Vagina (tissue), 2 donors: ENCODE data around the gene BTBD6. TPM values are rescaled to one million over a fixed set of nuclear protein-coding genes. Genes with fewer than 3 reads are reported as not detected.

ENCODE experiments used
- DNase-seq, 2 donors: peaks; one replicate each; pipeline ENCODE4 v3.0.0-alpha.2; 2017; ENCODE audit errors: extremely low spot score in 2 of 2
- H3K27ac ChIP-seq: fragments of 200-600 bp; sonication (generic); one replicate; pipeline ENCODE4 v1.5.1; 2019
- H3K27me3 ChIP-seq: fragments of 200-600 bp; sonication (generic); one replicate; pipeline ENCODE4 v1.5.1; 2019
- H3K36me3 ChIP-seq, 2 donors: fragments of 200-600 bp; sonication (generic); one replicate each; pipeline ENCODE4 v1.5.1; 2017 to 2019
- H3K4me1 ChIP-seq: fragments of 200-600 bp; sonication (generic); one replicate; pipeline ENCODE4 v1.5.1; 2019
- H3K4me3 ChIP-seq, 2 donors: fragments of 200-600 bp; sonication (generic); 1 replicate in 1 of 2; 2 replicates in 1 of 2; pipeline ENCODE4 v1.5.1; 2016 to 2019
- H3K9me3 ChIP-seq: fragments of 200-600 bp; sonication (generic); one replicate; pipeline ENCODE4 v1.5.1; 2019
- POLR2A ChIP-seq, 2 donors: fragments of 450-650 bp; IDR thresholded peaks; one replicate each; pipeline ENCODE4 v1.6.1; 2017; ENCODE audit warnings: antibody characterized with exemption in 2 of 2, mild to moderate bottlenecking in 2 of 2, moderate library complexity in 2 of 2
- POLR2AphosphoS5 ChIP-seq, 2 donors: sonication (generic); formaldehyde crosslinking; IDR thresholded peaks; one replicate each; pipeline ENCODE4 v1.9.0; 2017; ENCODE audit warnings: antibody characterized with exemption in 2 of 2, mild to moderate bottlenecking in 2 of 2, low read depth in 1 of 2; ENCODE audit not compliant: insufficient read depth in 1 of 2
- intact Hi-C: fragments of 100-400 bp; cut with DNase I; formaldehyde crosslinking; loops from one replicate; pipeline ENCODE4 v1.15.1; 2023
- total RNA-seq: library from RNA; depleted of rRNA; stranded (reverse); fragments of >200 nt; gene quantifications from one replicate; pipeline ENCODE4 v1.2.3, GENCODE V29; 2016
- TF ChIP-seq, protein P1 (sequence below), 3 experiments: fragments of 450-650 bp in 2 of 3; fragments of 200-600 bp in 1 of 3; sonication (generic) in 1 of 3; IDR thresholded peaks; one replicate each; pipeline ENCODE4 v1.5.1; 2017 to 2019; ENCODE audit warnings: antibody characterized with exemption in 3 of 3, mild to moderate bottlenecking in 2 of 3, moderate library complexity in 2 of 3

Gene BTBD6
- total RNA-seq, 1 donor from 2014 or later, result 45.9 TPM

DNA sequence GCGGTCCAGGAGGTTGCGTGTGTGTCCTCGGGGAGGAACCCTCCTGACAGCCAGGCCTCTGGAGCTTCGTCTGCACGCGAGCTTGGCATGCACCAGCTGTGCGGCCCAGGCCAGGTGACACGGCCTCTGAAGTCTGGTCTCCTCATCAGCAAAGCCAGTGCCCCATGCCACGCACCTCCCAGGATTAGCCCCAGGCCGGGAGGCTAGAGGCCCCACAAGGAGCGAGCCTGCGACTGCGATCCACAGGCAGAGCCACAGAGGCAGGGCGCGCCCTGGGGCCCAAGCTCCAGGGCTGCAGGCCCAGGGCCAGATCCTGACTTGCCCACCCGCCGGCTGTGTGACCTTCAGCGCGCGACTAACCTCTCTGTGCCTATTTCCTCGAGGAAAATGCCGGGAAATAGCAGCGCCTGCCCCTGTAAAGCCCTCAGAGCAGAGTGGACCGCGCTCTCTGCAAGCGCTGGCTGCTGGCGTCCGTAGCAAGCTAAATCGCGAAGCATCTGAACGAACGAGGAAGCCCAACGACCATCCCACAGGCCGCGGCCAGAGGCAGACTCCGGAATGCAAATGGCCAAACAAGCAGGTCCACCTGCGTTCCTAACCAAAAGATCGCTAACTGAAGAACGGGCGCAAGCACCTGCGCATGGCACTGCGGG lies 492 bp upstream of the BTBD6 start:
- TF ChIP-seq POLR2A (IDR thresholded peaks at IDR 0.05) (no peak), POLR2AphosphoS5 (IDR thresholded peaks at IDR 0.05; ENCODE audit: insufficient read depth in 1 of 2, low read depth in 1 of 2) (peak in 1 of 2 donors; percentile 66)
- peaks cover 25% of the 10 kb centered on the region for H3K4me1 ChIP-seq
- DNase-seq, result no peak
- peak overlapping the region; percentile 65 for H3K27ac ChIP-seq
- peaks cover 0 to 7% of the 10 kb centered on the region in 2 donors for H3K36me3 ChIP-seq
- H3K27me3 ChIP-seq, result no peaks in the 10 kb centered on the region
- no peaks in the 10 kb centered on the region for H3K9me3 ChIP-seq
- H3K4me3 ChIP-seq, result peak overlapping the region; percentile 53 to 74
- intact Hi-C loops, result loop anchor here (10.0 kb wide), 1 partner anchor 47 kb away; no protein-coding TSS in a partner anchor

- no peaks in the 10 kb centered on the region for H3K9me3 ChIP-seq
- H3K36me3 ChIP-seq, result peaks cover 0 to 7% of the 10 kb centered on the region in 2 donors
- no peak for DNase-seq
- intact Hi-C loops, result loop anchor here (10.0 kb wide), 1 partner anchor 45 kb away; no protein-coding TSS in a partner anchor
- no peaks in the 10 kb centered on the region for H3K27me3 ChIP-seq
- H3K4me1 ChIP-seq, result peaks cover 25% of the 10 kb centered on the region
- H3K27ac ChIP-seq, result peak overlapping the region; percentile 86
- TF ChIP-seq POLR2AphosphoS5 (IDR thresholded peaks at IDR 0.05; ENCODE audit: insufficient read depth in 1 of 2, low read depth in 1 of 2), result peak in 1 of 2 donors; percentile 29
- TF ChIP-seq, protein P1, sequence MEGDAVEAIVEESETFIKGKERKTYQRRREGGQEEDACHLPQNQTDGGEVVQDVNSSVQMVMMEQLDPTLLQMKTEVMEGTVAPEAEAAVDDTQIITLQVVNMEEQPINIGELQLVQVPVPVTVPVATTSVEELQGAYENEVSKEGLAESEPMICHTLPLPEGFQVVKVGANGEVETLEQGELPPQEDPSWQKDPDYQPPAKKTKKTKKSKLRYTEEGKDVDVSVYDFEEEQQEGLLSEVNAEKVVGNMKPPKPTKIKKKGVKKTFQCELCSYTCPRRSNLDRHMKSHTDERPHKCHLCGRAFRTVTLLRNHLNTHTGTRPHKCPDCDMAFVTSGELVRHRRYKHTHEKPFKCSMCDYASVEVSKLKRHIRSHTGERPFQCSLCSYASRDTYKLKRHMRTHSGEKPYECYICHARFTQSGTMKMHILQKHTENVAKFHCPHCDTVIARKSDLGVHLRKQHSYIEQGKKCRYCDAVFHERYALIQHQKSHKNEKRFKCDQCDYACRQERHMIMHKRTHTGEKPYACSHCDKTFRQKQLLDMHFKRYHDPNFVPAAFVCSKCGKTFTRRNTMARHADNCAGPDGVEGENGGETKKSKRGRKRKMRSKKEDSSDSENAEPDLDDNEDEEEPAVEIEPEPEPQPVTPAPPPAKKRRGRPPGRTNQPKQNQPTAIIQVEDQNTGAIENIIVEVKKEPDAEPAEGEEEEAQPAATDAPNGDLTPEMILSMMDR (IDR thresholded peaks at IDR 0.05), result no peak
- H3K4me3 ChIP-seq, result peak overlapping the region; percentile 53 to 74
Measured at GRCh38 chr14:105249182-105250007, 1.1 kb downstream of the BTBD6 start.

DNA sequence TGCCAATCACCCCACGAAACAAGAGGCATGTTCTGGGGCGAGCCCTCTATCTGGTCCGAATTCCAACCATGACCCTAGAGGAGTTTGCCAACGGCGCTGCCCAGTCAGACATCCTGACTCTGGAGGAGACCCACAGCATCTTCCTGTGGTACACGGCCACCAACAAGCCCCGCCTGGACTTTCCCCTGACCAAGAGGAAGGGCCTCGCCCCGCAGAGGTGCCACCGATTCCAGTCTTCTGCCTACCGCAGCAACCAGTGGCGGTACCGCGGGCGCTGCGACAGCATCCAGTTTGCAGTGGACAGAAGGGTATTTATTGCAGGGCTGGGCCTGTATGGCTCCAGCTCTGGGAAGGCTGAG lies 1.7 kb downstream of the BTBD6 start:
- Histone ChIP-seq H3K4me3 (no peak overlapping the region), H3K27ac (peak overlapping the region; percentile 86), H3K27me3 (no peaks in the 10 kb centered on the region), H3K9me3 (no peaks in the 10 kb centered on the region), H3K4me1 (peaks cover 25% of the 10 kb centered on the region), H3K36me3 (peaks cover 0 to 7% of the 10 kb centered on the region in 2 donors)
- intact Hi-C loops, result no loop called here
- no peak for DNase-seq
- no peak for TF ChIP-seq POLR2AphosphoS5 (IDR thresholded peaks at IDR 0.05; ENCODE audit: insufficient read depth in 1 of 2, low read depth in 1 of 2)
- no peak for TF ChIP-seq POLR2A (IDR thresholded peaks at IDR 0.05)
- TF ChIP-seq, protein P1 (IDR thresholded peaks at IDR 0.05), result no peak

DNA sequence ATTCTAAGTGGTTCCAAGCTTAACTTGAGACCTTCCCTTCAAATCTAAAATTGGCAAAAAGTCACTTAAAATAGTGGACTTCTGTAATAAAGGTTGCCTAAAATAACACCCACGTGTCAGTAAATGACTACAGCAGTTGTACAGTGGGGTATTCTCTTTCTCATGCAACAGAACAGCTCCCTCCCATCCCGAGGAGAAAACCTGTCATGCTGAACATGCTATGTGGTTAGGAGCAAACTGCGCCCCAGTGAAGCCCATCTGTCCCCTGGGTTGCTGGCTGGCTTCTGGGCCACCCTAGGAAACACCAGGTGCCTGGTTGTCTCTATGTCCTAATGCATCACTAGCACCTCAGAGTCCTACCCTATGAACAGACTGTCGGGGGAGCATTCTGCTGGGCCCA lies 2.7 kb downstream of the BTBD6 start:
- DNase-seq, result no peak
- H3K4me1 ChIP-seq, result peaks cover 25% of the 10 kb centered on the region
- H3K27ac ChIP-seq, result no peak overlapping the region
- H3K27me3 ChIP-seq, result no peaks in the 10 kb centered on the region
- peaks cover 0 to 7% of the 10 kb centered on the region in 2 donors for H3K36me3 ChIP-seq
- TF ChIP-seq, protein P1 (IDR thresholded peaks at IDR 0.05), result no peak
- no peak for TF ChIP-seq POLR2A (IDR thresholded peaks at IDR 0.05)
- no peak for TF ChIP-seq POLR2AphosphoS5 (IDR thresholded peaks at IDR 0.05; ENCODE audit: insufficient read depth in 1 of 2, low read depth in 1 of 2)
- H3K9me3 ChIP-seq, result no peaks in the 10 kb centered on the region
- intact Hi-C loops, result no loop called here
- H3K4me3 ChIP-seq, result no peak overlapping the region

GRCh38 chr14:105251920-105252319 lies 3.6 kb downstream of the BTBD6 start:
- H3K36me3 ChIP-seq, result peaks cover 0 to 7% of the 10 kb centered on the region in 2 donors
- no peak for DNase-seq
- H3K9me3 ChIP-seq, result no peaks in the 10 kb centered on the region
- no peaks in the 10 kb centered on the region for H3K27me3 ChIP-seq
- H3K4me1 ChIP-seq, result peaks cover 22% of the 10 kb centered on the region
- intact Hi-C loops, result no loop called here
- H3K4me3 ChIP-seq, result no peak overlapping the region
- TF ChIP-seq POLR2AphosphoS5 (IDR thresholded peaks at IDR 0.05; ENCODE audit: insufficient read depth in 1 of 2, low read depth in 1 of 2), result no peak
- no peak for TF ChIP-seq POLR2A (IDR thresholded peaks at IDR 0.05)
- TF ChIP-seq, protein P1 (IDR thresholded peaks at IDR 0.05), result no peak
- no peak overlapping the region for H3K27ac ChIP-seq
